Activated CD8-positive, alpha-beta memory T cell treated with anti-CD3 and anti-CD28 coated beads for 24 hours (primary cell): ENCODE results near the gene PLPPR3.

Experiments
- DNase-seq: peaks from one replicate; pipeline ENCODE4 v3.0.0-alpha.2; 2020

Gene PLPPR3

GRCh38 chr19:765179-765738 is 56.5 kb downstream of the PLPPR3 start:
- no peak for DNase-seq

GRCh38 chr19:764301-764700 is 57.5 kb downstream of the PLPPR3 start:
- DNase-seq = no peak

DNA sequence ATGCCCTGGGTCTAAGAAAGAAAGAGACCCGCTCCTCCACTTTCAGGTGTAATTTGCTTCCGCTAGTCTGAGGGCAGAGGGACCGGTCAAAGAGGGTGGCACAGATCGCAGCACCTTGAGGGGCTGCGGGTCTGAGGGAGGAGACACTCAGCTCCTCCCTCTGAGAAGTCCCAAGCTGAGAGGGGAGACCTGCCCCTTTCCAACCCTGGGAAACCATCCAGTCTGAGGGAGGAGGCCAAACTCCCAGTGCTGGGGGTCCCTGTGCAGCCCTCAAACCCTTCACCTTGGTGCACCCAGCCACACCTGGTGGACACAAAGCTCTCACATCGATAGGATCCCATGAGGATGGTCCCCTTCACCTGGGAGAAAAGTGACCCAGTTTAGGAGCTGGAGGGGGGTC is 57.9 kb downstream of the PLPPR3 start:
- no peak for DNase-seq

DNA sequence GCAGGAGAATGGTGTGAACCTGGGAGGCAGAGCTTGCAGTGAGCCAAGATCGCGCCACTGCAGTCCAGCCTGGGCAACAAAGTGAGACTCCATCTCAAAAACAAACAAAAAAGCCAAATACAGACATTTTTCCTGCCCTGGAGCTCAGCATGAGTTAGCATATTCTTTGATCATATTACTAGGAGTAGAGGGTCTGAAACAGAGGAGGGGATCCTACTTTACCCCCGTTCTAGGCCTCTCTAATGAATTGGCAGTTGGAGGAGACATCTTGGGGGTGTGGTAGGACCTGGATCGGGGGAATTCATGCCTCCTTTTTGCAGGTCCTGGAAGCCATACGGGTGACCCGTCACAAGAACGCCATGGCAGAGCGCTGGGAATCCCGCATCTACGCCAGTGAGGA is 58.6 kb downstream of the PLPPR3 start:
- no peak for DNase-seq
